NCI-H2171 (cell line): ENCODE measurements around the gene ARID3C.

ENCODE experiments used
- DNase-seq: peaks from one replicate; lab custom pipeline; 2025; lab: John Stamatoyannopoulos, UW

ARID3C gene

DNA sequence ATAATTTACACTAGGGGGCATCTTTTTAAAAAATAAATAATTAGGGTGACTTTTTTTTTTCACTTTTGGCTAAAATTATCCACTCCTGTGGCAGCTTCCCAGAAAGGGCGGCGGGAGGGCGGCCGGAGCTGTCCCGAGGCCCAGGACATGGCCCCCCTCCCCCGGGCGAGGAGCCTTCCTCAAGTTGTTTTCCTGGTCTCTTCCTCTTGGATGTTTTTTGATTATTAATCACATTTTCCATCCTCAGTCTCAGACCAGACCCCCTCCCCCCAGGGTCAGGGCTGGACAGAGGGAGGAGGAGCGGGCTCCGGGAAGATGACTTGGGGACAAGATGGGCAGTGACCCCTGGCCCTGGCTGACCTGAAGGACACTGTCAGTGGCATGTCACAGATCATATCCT, 34.7 kb downstream of the ARID3C start:
- DNase-seq: no peak

DNA sequence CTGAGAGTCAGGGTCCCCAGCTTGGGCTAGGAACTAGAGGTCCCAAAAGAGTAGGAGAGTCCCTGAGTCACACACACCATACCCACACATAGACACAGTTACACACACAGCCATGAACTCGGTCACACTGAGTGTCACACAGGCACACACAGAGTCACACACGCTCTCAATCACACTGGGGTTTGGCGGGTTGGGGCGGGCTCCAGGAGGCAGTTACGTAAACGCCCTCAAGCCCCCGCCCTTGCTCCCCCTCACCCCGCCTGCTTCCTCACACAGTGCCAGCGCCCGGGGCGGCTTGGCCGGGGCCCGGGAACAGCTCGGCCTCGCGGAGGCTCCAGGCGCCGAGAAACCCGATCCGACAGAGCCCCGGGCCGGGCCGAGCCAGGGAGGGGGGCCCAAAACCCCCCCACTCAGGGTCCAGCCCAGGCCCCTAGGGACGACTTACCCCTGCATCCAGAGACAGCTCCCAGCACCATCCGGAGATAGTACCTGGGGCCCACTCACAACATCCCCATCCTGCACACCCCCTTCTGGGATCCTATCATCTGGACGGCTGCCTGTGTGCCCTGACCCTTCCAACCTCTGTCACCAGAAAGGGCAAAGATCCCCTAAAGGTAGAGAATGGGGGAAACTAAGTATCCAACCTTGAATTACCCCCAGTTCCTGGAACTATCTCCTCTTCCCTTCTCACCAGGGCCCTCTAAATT, 35.8 kb downstream of the ARID3C start:
- no peak for DNase-seq

DNA sequence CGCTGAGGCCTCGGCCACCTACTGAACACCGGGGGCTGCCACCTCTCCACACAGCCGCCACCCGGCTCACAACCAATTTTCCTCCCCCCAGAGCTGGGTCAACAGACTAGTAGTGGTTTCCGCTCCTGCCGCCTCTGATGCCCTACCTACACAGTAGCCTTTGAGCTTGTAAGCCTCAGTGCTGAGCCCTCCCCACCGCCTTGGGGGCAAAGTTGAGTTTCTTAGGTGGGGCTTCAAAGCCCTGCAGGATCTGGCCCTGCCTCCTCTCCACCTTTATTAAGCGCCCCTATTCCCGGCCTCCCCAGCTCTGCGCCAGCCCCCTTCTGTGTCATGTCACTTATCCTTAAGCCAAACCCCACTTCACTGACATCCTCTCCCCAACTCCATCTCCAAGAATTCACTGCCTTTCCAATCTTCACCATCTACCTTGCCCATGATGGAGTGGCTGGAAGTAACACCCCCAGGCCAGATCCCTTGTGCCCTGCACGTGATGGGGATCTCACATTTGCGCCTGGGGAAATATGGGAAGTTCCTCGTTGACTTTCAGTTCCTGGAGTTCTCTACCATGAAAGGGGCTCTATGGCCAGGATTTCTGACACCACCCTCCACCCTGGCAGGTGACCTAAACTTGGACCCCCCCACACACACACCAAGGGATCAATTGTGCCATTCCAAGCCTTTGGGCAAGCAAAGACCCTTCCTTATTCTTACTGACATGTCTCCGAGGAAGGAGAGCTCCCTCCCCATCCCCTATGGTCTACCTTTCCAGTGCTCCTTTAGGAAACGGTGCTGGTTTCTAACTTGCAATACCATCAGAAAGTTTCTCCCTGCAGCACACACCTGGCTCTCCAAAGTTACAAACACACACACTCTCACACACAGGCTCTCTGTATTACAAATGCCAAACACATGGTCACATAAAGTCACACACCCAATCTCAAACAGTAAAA, 36.7 kb downstream of the ARID3C start:
- DNase-seq: no peak

DNA sequence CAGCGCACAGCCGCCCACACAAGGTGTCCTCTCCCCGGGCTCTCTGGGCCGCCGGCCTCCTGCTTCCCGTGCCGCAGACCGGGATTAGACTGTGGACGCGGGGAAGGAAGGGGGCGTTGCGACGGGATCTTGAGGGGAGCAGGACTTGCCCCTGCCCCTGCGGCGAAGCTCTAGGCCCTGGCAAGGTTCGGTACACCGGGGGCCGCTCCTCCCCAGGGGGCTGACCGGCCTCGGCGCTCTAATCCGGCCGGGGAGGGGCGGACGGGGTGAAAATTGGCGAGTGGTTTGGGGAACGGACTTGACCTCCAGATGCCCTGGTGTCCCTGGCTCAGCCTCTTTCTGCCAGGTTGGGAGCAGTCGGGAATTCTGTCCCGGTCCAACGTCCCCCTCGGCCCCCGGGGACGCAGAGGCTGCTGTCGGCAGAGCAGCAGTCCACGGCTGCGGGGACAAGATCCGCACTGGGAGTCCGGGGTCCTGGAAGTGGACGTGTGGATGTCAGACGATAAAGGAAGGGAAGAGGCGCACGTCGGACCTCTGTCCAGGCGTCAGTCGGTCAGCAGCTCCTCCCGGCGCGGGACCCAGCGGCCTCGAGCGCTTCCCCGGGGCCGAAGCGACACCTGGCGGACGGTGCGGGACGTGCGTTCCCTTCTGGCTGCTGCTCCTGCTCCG, 37.5 kb downstream of the ARID3C start:
- no peak for DNase-seq

DNA sequence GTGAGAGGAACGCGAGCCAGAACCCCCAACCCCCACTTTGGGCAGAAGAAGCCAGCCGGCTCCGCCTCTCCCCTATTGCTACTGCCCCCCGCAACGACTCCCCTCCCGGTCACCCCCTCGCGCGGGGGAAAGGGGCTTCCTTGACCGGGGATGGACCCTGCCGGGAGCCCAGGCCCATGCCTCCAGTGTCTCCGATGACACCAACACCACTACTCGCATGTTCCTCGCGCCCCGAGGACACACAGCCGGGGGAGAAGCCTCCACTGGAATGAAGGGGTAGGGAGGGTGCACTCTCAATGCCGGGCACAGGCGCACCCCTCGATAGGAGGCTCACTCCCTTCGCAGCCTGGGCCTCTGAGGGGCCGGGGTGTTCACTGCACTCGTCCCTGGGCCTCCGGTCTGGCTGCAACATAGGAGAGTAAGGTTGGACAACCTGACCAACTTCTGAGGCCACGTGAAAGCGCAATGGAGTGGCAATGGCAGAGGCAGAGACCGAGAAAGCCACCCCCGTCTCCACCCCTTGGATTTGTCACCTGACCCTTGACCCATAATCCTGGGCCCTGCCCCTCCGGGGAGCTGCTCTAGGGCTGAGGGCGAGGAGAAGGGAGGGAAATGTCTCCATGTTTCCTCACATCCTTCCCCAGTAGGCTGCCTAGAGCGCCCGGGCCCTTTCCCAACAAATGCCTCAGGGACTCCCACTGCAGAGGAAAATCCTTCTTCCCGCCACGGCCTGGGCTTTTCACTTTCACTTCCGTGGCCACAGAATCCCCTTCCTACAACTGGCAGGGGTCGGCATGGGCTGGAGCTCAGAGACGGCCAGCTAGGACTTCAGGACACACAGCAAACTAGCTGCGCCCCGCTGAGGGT, 38.3 kb downstream of the ARID3C start:
- DNase-seq: no peak

DNA sequence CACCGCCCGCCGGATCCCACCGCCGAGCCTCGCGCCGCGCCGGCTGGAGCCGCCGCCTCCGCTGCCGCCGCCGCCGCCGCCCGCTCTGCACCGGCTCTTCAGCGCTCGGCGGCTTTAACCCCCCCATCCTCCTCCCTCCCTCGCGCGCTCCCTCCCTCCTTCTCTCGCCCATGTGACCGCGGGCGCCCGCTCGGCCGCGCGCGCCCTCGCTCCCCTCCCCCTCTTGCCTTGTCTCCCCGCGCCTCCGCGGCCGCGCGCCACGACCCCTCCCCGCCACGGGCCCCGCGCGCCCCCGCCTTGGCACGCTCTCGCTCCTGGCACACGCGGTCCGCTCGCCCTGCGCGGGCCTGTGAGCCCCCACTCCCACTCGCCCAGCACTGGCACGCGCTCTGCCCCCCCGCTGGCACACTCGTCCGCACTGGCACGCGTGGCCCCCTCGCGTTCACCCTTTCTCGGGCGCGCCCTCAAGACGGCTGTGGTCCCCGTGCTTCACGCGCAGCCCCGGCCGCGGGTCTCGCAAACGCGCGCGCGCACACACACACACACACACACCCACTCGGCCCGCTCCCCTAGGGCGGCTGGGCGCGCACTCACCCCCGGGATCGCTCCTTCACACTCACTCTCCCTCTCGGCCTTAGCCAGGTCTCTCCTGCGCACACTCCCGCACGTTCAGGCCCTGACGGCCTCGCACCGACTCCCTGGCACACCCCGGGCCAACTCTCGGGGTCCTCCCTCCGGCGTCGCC, 39.1 kb downstream of the ARID3C start, which contains the start of gene CNTFR:
CNTFR (minus strand) TSS at position 89 of the 745 bp plus-strand sequence. CDS start 20,743 bp downstream, outside the sequence.
- DNase-seq: peak; percentile 35

DNA sequence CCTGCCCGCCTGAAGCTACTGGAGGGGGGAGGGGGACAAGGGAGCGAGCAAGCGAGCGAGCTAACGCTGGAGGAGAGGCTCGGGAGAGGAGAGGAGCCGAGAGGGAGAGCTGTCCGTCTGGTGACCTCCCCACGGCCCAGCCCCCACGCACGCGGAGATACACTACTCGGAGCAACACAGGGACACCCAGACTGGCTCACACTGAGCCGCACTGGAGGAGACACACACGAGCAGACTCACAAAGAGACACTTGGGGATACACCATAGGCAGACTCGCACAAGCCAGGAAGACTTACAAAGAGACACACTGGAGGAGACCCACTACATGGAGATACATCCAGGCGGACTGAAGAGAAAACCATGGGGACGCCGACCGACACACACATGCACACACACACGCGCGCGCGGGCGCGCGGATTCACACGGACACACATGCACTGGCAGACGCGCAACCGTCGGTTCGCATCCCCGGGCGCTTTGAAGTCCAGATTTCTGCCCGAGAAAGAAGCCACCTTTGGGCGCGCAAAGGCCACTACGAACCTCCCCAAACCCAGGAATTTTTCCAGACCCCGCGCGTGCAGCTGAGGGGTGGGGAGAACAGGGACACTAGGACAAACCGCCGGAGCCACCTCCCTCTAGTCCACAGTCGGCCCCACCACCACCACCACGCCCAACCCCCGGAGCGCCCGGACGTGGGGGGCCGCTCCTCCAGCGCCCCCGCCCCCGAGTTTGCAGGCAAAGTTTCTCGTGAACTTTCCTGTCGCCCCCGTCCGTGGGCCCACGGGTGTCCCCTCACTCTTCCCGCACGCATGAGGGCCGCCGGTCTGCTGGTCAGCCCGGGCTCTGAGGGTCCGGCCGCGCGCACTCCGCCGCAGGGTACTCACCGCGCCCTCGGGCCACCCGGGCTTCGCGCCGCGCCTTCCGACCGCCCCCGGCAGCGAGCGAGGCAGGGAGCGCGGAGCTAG, 39.9 kb downstream of the ARID3C start:
- no peak for DNase-seq

DNA sequence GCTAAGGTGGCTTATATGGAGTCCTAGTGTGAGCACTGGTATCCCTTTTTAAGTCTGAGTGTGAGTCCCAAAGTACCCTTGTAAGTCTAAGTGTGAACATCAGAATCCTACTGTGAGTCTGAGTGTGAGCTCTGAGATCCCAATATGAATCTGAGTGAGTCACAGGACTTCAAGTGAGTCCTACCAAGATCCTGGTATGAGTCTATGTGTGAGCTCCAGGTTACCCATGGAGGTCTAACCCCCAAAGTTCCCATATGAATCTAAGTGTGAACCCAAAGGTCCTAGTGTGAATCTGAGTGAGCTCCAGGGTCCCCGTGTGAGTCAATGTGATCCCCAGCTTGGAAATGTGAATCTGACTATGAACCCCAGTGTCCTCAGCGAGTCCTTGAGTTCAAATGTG, 41.6 kb downstream of the ARID3C start:
- DNase-seq: no peak

DNA sequence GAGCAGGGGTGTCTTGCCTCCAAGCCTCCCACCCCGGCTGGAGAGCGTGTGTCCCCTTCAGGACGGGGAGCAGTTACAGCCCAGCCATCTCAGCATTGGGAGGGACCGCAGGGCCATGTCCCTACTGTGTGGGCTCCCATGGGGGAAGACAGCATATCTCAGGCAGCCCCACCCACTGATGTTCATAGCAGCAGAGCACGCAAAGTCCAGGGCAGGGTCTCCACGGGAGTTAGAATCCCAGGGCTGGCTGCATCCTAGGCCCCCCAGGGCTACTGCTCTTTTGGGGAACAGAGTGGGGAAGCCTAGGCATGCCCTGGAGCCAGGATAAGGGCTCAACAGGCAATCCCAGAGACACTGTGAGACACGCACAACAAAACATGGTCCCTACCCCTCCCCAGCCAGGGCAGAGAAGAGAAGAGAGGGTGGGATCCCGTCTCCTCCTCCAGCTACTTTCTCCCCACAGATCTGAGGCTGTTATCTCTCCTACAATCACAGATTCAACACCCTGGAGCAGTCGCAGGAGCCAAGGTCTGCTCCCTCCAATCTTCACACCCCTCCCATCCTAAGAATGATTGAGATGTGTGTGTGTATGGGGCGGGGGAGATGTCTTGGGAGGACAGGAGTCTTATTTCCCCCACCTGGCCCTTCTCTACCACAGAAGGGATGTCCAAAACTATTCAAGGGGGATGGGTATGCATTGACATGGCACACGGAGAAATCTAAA, 42.8 kb downstream of the ARID3C start:
- no peak for DNase-seq

DNA sequence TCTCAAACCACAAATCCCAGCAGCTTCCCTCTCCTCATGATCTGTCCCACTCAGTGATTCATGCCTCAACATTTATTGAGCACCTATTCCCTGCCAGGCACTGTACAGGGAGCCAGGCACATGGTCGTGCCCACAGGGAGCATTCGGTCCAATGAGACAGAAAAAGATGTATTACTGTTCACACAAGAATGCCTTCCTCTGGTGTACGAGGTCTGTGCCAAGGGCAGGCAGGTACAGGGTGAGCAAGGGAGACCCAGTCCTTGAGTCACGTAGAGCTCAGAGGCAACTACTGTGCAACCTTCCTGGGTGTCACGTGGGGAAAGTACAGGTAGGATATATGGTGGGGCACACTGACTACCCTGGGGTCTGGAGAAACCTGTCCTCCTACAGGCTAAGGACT, 43.9 kb downstream of the ARID3C start:
- no peak for DNase-seq

DNA sequence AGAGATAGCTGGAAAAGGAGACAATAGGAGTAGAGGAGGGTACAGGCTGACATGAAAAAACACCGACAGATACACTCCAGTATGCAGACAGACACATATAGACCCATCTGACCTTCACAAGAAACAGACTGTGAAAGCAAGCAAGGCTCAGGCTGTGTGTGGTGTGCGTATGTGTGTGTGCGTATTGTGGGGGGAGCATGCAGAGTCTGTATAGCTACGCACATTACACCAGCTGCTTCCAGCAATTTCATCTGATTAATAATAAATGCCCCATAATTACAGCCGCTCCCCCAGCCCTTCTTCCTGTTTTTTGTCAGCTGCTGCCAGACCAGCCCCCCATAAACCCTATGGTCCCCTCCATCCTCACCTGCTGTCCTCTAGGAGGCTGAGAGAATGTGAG, 46.1 kb downstream of the ARID3C start:
- no peak for DNase-seq

DNA sequence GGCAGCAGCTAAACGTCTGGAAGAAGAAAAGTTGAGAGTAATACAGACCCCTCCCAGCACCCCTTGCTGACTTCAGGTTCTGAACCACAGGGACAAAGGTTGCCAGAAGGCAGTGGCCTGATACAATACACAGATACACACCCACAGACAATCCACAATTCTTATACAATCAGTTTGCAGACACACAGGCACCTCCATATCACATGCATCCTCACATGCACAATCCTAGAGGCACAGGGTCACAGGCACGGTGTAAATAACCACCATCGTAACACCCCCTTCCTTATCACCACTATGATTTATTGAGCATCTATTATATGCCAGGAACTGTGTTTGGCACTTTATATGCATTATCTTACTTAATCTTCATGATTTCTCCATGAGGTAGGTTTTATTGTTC, 47.5 kb downstream of the ARID3C start:
- no peak for DNase-seq

DNA sequence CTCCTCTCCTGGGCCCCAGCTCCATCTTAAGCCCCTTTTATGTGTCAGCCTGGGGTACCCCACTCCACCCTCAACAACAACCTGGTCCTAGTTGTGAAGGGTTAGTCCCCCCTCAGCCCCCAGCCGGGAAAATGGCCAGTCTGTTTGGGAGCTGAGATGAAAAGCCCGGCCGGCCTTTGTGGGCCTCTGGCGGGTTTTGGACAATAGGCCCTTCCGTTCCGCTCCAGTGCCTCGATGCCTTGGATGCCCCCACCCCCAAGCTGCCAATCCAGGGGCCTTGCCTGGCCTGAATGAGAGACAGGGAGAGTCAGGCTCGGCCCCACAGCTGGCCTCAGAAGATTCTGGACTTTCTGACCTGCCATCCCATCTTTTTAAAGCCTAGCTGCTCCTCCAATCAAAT, 48.5 kb downstream of the ARID3C start:
- DNase-seq: no peak

DNA sequence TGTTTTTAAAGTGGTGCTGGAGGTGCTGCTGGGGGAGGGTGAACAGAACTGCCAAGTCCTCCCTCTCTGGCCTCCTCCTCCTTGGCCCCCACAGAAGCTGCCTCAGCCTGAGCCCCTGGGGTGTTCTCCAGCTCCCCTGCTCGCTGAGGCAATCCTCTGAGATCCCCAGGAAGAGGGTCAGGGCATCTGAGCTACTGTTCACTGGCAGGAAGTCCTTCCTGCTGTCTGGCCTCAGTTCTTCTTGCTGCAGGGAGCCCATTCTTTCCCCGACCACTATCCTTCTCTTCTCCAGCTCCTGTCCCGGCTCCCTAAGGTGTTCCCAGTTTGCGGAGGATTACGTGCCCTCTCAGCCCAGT, 49.1 kb downstream of the ARID3C start:
- no peak for DNase-seq

DNA sequence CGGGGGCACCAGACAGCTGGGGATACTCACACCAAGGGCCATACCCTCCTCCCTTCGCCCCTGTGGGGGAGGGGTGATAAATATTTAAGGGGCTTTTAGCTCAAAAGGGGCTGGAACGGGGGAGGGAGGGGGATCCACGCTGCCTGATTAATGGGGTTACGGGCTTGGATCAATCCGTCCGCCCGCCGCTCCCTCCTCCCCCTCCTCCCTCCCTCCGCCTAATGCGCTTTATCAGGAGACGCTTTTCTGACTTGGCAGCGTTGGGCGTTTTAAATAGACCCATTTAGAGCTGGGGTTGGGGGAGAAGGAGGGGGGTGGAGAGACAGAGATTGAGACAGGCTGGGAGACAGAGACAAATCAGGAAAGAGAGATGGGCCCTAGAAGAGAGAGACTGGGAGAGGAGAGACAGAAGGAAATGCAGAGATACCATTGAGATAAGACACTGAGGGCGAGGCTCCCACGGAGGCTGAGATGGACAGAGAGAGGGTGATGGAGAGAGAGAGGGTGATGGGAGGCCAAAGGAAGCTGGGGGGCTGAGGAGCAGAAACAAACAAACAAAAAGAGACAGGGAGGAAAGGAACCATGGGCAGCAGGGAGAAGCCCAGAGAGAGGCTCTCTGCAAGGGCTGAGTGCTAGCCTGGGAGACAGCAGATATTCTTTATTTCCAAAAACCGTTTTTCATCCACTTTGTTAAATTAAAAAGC, 49.6 kb downstream of the ARID3C start:
- DNase-seq: no peak

DNA sequence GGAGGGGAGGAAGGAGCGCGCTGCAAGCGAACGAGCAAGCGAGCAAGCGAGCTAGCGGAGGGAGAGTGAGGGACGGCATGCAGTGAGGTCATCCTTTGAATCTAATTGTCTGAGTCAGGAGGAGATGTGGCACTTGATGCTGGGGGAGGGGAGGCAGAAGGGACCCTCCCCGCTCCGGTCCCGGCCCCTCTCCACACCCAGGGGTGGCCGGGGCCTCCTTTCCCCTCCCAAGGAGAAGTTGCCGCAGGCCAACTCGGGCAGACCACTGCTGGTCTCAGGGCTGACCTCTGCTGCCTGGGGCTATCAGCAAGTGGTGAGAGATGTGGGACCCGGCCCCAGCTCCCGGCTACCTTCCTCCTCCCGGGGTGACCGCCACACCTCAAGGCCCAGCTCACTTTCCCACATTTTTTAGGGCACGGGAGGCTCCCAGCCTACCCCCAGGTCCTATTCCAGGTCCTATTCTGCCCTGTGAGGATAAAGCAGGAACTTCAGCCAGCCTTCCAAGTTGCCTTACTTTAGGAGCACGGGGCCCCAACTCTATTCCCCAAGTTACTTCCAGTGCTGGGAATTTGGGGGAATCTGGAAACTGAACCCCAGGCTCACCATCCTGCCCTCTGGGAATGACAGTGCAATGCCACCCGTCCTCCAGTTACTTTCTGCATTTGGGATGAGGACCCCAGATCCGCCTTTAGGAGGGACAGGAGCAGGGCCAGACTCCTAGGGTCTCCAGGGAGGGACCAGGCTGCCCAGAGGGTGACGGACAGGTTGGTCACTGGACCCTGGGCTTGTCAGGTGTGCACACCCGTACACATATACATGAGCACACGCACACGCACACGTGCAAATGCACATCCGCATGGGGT, 50.4 kb downstream of the ARID3C start:
- no peak for DNase-seq

DNA sequence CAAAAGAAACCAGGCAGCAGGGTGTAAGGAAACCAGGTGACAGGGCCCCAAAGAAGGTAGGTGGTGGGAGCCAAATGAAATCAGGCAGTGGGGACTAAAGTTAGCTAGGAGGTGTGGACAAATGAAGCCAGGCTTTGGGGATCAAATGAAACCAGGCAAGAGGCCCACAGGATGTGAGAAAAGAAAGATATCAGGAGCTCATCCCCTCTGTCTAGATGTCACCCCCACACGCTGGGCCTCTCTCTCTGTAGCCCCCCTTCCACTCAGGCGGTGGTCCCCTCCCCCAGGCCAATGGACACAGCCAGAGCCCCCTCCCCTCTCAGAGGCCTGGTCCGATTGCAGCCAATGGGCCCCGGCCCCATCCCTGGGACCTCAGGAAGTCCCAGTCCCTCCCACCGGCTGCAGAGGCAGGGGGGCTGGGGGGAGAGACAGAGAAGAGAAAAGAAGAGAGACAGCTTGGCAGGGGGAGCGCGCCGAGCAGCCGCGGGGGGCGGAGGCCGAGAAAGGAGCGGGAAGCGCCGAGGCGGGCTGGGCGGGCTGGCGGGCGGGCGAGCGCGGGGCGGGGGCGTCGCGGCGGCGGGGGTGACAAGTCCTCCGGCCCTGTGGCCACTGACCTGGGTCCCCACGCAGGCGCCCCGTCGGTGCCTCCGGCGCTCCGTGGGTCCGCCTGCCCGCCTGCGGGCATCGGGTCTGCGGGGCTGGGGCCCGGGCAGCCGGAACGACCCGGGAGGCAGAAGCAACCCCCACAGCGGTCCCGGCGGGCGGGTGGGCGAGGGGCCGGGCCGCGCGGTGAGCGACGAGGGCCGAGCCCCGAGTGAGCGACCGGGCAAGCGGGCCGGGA, 51.2 kb downstream of the ARID3C start:
- no peak for DNase-seq
